Endothelial cell of hepatic sinusoid (primary cell): ENCODE data around the gene ACVR2B.

Experiments used
- in situ Hi-C: cut with HindIII; loops from 2 replicates; pipeline ENCODE4 v1.10.0; 2017; ENCODE audit warnings: low sequenced_read_pairs

The ACVR2B gene

GRCh38 chr3:38521391-38521987, 67.8 kb downstream of the ACVR2B start:
- in situ Hi-C loops: no loop called here

- in situ Hi-C loops: no loop called here
These were observed 68.3 kb downstream of the ACVR2B start for GRCh38 chr3:38522002-38522401.

- in situ Hi-C loops: no loop called here
These were observed 70.5 kb downstream of the ACVR2B start for GRCh38 chr3:38524141-38524739.

- in situ Hi-C loops: no loop called here
These were observed 73.1 kb downstream of the ACVR2B start for GRCh38 chr3:38526792-38527191.

GRCh38 chr3:38528457-38528856, 74.8 kb downstream of the ACVR2B start:
- in situ Hi-C loops: no loop called here

GRCh38 chr3:38532529-38532928, 78.8 kb downstream of the ACVR2B start:
- in situ Hi-C loops: no loop called here

GRCh38 chr3:38533285-38533976, 79.7 kb downstream of the ACVR2B start:
- in situ Hi-C loops: no loop called here

- in situ Hi-C loops: no loop called here
These were observed 80.5 kb downstream of the ACVR2B start for GRCh38 chr3:38534180-38534579.

GRCh38 chr3:38534604-38535003, 80.9 kb downstream of the ACVR2B start:
- in situ Hi-C loops: no loop called here

- in situ Hi-C loops: no loop called here
These were observed 83.0 kb downstream of the ACVR2B start for GRCh38 chr3:38536671-38537070.

GRCh38 chr3:38538773-38539353, 85.2 kb downstream of the ACVR2B start:
- in situ Hi-C loops: no loop called here

- in situ Hi-C loops: no loop called here
These were observed 88.1 kb downstream of the ACVR2B start for GRCh38 chr3:38541806-38542205.
